Measurements from ENCODE around the gene ZNF165.
A peak's percentile ranks its signal among the peaks of the same experiment; 100 is the strongest.
"Not testable (repeated sequence)": the region's sequence is repeated elsewhere in the genome, so short reads cannot be mapped to it uniquely, and the experiment has no call there.

The ZNF165 gene

DNA sequence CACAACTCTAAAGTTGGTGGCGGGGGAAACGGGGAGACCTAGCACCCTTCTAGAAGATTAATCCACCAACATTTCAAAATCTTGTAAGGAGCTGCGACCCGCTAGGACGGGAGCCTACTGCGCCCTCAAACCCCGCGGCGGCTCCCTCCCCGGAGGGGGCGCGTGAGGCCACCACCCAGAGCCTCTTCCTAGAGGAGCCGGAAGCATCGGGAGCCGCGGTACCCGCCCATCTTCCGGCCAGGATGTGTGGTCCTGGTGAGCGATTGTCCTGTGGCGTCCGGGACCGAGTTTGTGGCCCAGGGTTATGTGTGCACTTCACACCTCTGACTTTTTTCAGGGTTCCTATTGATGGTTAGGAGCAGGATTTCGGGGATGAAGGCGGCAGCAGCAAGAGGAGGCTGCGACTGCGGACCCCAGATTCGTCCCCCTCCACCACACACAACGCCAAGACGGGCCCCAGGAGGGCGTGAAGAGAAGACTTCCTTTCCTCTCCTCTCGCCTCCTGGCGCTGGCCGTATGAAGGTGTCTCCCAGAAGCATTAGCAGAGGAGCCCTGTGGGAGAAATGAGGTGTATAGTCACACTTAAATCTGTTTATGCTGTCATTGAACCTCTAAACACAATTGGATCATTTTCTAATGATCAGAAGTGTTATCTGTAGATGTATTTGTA, 10.7 kb downstream of the ZNF165 start:
- Histone ChIP-seq H3K36me3 (ENCODE audit: control insufficient read depth, insufficient read depth, low read length) (peaks cover 5% of the 10 kb centered on the region), H3K4me1 (ENCODE audit: control insufficient read depth, insufficient read depth, low read length) (no peaks in the 10 kb centered on the region), H3K4me3 (ENCODE audit: low read length) (no peak overlapping the region), H3K9me3 (ENCODE audit: control insufficient read depth, low read length) (peaks cover 4% of the 10 kb centered on the region), H3K9ac (ENCODE audit: low read length) (no peak overlapping the region), H3K27me3 (ENCODE audit: control insufficient read depth, insufficient read depth, low read length) (no peaks in the 10 kb centered on the region)

DNA sequence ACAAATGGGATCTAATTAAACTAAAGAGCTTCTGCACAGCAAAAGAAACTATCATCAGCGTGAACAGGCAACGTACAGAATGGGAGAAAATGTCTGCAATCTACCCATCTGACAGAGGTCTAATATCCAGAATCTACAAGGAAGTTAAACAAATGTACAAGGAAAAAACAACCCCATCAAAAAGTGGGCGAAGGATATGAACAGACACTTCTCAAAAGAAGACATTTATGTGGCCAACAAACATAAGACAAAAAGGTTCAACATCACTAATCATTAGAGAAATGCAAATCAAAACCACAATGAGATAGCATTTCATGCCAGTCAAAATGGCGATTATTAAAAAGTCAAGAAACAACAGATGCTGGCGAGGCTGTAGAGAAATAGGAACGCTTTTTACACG, 21.9 kb downstream of the ZNF165 start:
- H3K4me1 ChIP-seq (ENCODE audit: control insufficient read depth, insufficient read depth, low read length); H3K36me3 ChIP-seq (ENCODE audit: control insufficient read depth, insufficient read depth, low read length); H3K4me3 ChIP-seq (ENCODE audit: low read length); H3K9me3 ChIP-seq (ENCODE audit: control insufficient read depth, low read length); H3K27me3 ChIP-seq (ENCODE audit: control insufficient read depth, insufficient read depth, low read length); H3K9ac ChIP-seq (ENCODE audit: low read length): not testable (repeated sequence)

DNA sequence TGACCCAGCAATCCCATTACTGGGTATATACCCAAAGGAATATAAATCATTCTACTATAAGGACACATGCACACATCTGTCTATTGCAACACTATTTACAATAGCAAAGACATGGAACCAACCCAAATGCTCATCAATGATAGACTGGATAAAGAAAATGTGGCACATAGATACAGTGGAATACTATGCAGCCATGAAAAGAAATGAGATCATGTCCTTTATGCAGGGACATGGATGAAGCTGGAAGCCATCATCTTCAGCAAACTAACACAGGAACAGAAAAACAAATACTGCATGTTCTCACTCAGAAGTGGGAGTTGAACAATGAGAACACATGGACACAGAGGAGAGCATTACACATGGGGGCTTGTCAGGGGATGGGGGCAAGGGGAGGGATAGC, 22.3 kb downstream of the ZNF165 start:
- not testable (repeated sequence) for H3K9ac ChIP-seq (ENCODE audit: low read length); H3K27me3 ChIP-seq (ENCODE audit: control insufficient read depth, insufficient read depth, low read length); H3K4me1 ChIP-seq (ENCODE audit: control insufficient read depth, insufficient read depth, low read length); H3K36me3 ChIP-seq (ENCODE audit: control insufficient read depth, insufficient read depth, low read length); H3K9me3 ChIP-seq (ENCODE audit: control insufficient read depth, low read length); H3K4me3 ChIP-seq (ENCODE audit: low read length)

DNA sequence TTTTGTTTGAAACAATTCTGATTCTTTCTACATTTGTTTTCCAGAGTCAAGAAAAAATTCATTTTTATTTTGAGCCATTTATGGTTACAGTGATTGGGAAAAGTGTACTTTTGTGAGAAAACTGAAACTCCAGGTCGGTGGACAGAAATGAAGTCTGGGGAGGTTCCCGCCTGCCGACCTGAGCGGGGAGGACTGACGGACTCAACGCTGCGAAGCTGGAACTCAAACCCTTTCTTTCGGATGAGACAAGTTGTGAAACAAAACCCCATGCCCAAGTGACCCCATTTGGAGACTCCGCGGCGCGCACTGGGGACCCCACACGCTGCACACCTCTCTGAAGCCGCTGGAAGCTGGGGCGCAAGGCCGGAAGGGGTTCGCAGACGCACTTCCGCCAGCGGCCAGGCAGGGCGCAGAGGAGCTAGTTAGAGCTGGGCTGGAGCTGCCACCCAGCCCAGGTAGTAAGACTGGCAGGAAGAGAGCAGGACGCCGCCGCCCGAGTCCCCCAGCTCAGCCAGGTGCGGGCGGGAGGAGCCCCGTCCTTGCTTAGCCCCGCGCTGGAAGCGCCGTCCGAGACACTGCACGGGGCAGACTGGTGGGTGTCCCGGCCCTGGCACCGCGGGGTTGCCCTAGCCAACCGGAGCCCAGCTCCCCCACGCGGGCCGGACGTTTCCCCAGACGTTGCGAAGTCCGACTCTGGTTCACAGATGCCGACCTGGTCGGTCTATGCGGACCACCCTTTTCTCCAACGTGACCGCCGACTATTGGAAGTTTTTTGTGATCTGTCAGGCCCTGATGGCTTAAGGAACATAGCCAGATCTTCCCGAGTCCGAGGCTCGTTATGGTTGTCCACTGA, 24.2 kb downstream of the ZNF165 start:
- Histone ChIP-seq H3K36me3 (ENCODE audit: control insufficient read depth, insufficient read depth, low read length) (no peaks in the 10 kb centered on the region), H3K27me3 (ENCODE audit: control insufficient read depth, insufficient read depth, low read length) (peaks cover 5% of the 10 kb centered on the region), H3K4me3 (ENCODE audit: low read length) (peak overlapping the region; percentile 72), H3K4me1 (ENCODE audit: control insufficient read depth, insufficient read depth, low read length) (no peaks in the 10 kb centered on the region), H3K9me3 (ENCODE audit: control insufficient read depth, low read length) (no peaks in the 10 kb centered on the region), H3K9ac (ENCODE audit: low read length) (peak overlapping the region; percentile 89)

DNA sequence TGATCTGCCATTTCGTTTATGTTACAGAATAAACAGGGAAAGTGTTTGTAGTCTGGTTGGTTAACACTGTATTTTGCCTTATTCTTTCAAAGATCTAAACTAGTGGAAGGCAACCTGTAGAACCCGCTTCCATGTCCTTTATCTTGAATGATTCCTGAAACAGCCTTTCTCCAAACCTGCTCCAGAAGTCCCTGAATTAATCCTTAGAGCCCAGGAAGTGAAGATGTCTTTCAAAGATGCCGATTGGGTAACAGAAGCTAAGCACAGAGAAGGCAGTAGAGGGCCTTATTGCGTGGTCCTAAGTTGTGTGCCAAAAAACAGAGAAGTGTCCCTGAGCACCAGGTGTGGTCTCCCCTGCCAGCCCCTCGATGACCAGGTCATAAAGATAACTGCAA, 24.9 kb downstream of the ZNF165 start:
- peaks cover 5% of the 10 kb centered on the region for H3K27me3 ChIP-seq (ENCODE audit: control insufficient read depth, insufficient read depth, low read length)
- H3K36me3 ChIP-seq (ENCODE audit: control insufficient read depth, insufficient read depth, low read length) = no peaks in the 10 kb centered on the region
- peak overlapping the region; percentile 89 for H3K9ac ChIP-seq (ENCODE audit: low read length)
- H3K4me3 ChIP-seq (ENCODE audit: low read length) = peak overlapping the region; percentile 72
- no peaks in the 10 kb centered on the region for H3K9me3 ChIP-seq (ENCODE audit: control insufficient read depth, low read length)
- no peaks in the 10 kb centered on the region for H3K4me1 ChIP-seq (ENCODE audit: control insufficient read depth, insufficient read depth, low read length)

DNA sequence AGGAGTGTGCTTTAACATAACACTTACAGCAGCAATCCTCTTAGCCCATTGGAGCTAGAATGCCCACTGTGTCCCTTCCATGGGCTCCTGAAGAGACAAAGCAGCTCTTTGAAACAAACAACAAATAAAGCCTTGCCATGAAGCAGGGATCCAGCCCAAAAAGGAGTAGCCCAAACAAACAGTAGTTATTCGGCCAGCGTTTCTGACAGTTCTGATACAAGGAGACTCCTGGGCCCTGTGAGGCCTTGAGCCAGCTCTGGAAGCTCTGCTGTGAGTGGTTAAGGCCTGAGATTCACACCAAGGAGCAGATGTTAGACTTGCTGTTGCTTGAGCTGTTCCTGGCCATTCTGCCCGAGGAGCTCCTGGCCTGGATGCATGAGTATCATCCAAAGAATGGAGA, 27.1 kb downstream of the ZNF165 start:
- Histone ChIP-seq H3K9ac (ENCODE audit: low read length) (no peak overlapping the region), H3K4me3 (ENCODE audit: low read length) (no peak overlapping the region), H3K4me1 (ENCODE audit: control insufficient read depth, insufficient read depth, low read length) (no peaks in the 10 kb centered on the region), H3K9me3 (ENCODE audit: control insufficient read depth, low read length) (no peaks in the 10 kb centered on the region), H3K27me3 (ENCODE audit: control insufficient read depth, insufficient read depth, low read length) (peaks cover 5% of the 10 kb centered on the region), H3K36me3 (ENCODE audit: control insufficient read depth, insufficient read depth, low read length) (no peaks in the 10 kb centered on the region)

DNA sequence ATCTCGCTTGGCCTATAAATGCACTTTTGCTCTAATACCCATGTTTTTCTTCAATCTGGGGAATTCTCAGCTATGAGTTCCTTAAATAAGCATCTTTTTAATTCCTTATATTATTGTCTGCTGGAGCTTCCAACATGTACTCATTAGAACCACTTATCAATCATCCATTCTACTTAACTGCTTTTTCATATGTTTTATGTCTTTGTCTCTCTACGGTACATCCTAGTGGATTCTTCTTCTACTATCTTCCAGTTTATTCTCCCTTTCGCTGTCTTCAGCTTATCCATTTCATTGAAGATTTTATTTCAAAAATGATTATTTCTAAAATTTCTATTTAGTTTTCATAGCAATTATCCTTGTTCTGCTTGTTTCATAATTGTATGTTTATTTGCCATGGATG, 31.6 kb downstream of the ZNF165 start:
- no peaks in the 10 kb centered on the region for H3K4me1 ChIP-seq (ENCODE audit: control insufficient read depth, insufficient read depth, low read length)
- H3K9me3 ChIP-seq (ENCODE audit: control insufficient read depth, low read length) = no peaks in the 10 kb centered on the region
- H3K36me3 ChIP-seq (ENCODE audit: control insufficient read depth, insufficient read depth, low read length) = no peaks in the 10 kb centered on the region
- no peak overlapping the region for H3K4me3 ChIP-seq (ENCODE audit: low read length)
- H3K27me3 ChIP-seq (ENCODE audit: control insufficient read depth, insufficient read depth, low read length) = peaks cover 5% of the 10 kb centered on the region
- no peak overlapping the region for H3K9ac ChIP-seq (ENCODE audit: low read length)

DNA sequence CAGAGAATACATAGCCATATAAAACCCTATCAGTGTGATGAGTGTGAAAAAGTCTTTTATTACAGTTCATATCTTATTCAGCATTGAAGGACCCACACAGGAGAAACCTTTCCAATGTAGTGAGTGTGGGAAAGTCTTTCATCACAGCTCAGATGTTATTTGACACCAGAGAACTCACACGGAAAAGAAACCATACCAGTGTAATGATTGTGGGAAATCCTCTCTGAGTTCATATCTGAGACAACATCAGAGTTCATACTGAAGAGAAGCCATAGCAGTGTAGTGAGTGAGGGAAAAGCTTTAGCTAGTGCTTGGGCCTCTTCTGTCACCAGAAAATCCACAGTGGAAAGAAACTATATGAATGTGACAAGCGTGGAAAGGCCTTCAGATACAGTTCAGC, 35.4 kb downstream of the ZNF165 start:
- no peaks in the 10 kb centered on the region for H3K27me3 ChIP-seq (ENCODE audit: control insufficient read depth, insufficient read depth, low read length)
- no peak overlapping the region for H3K4me3 ChIP-seq (ENCODE audit: low read length)
- no peaks in the 10 kb centered on the region for H3K9me3 ChIP-seq (ENCODE audit: control insufficient read depth, low read length)
- H3K36me3 ChIP-seq (ENCODE audit: control insufficient read depth, insufficient read depth, low read length) = no peaks in the 10 kb centered on the region
- no peak overlapping the region for H3K9ac ChIP-seq (ENCODE audit: low read length)
- no peaks in the 10 kb centered on the region for H3K4me1 ChIP-seq (ENCODE audit: control insufficient read depth, insufficient read depth, low read length)

DNA sequence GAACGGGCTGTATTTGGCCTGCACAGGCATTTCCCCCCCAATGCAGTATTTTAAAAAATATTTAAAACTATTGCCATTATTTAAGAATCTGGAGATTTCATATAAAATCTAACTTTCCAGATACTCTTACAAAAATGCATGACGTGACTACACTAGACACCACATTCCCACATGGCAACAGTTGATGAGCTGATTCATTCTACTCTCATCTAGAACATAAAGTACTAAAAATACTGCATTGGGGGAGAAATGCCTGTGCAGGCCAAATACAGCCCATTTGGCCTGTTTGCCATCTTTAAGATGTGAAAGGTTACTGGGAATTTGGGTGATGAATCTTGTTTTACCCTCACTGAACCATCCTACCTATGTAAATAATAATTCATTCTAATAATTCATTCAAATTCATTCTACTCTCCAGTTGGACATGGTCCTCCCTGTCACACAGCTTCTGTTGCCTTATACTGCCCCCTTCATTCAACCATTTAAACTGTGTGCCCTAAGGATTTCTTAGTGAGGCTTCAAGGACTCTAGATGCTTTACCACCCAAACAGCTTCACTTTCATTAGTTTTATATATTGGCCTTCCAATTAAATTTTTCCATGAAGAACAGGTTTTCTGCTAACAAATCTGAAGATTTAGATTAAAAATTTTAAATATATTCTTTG, 37.1 kb downstream of the ZNF165 start:
- no peaks in the 10 kb centered on the region for H3K36me3 ChIP-seq (ENCODE audit: control insufficient read depth, insufficient read depth, low read length)
- H3K4me1 ChIP-seq (ENCODE audit: control insufficient read depth, insufficient read depth, low read length) = no peaks in the 10 kb centered on the region
- no peak overlapping the region for H3K4me3 ChIP-seq (ENCODE audit: low read length)
- H3K9ac ChIP-seq (ENCODE audit: low read length) = no peak overlapping the region
- no peaks in the 10 kb centered on the region for H3K9me3 ChIP-seq (ENCODE audit: control insufficient read depth, low read length)
- H3K27me3 ChIP-seq (ENCODE audit: control insufficient read depth, insufficient read depth, low read length) = no peaks in the 10 kb centered on the region

DNA sequence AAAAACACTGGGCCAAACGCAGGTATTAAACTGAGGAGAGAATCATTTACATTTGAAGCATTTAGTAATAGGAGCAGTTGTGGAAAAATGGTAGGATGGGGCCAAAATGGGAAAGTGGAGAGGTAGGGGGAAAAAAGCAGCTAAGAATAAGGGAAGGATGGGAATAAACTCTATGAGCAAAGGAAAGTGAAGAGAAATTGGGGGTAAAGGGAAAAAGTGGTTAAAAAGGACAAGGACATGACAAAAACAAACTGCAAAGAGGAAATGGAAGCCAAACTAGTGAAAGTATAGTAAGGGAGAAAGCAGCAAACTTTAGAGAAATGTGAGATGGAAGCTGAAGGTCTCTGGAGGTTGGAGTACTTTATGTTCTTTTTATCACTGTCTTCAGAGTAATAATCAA, 37.8 kb downstream of the ZNF165 start:
- Histone ChIP-seq H3K9me3 (ENCODE audit: control insufficient read depth, low read length) (no peaks in the 10 kb centered on the region), H3K4me1 (ENCODE audit: control insufficient read depth, insufficient read depth, low read length) (no peaks in the 10 kb centered on the region), H3K9ac (ENCODE audit: low read length) (no peak overlapping the region), H3K4me3 (ENCODE audit: low read length) (no peak overlapping the region), H3K36me3 (ENCODE audit: control insufficient read depth, insufficient read depth, low read length) (no peaks in the 10 kb centered on the region), H3K27me3 (ENCODE audit: control insufficient read depth, insufficient read depth, low read length) (no peaks in the 10 kb centered on the region)

DNA sequence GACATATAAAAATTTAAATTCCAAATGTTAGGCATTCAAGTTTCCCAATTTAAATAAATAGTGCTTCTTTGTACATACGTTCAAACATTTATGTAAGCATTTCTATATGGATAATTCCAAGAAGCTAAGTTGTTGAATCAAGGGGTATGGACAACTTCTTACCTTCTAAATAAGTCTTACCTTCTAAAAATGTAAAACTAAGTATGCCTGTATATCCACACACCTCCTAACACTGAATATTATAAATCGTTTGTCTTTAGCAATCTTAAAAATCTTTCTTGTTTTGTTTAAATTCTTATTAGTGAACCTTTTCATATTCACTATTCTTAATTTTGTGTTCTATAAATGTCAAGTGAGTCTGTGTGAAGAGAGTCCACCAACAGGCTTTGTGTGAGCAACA, 41.5 kb downstream of the ZNF165 start:
- Histone ChIP-seq H3K9ac (ENCODE audit: low read length) (no peak overlapping the region), H3K9me3 (ENCODE audit: control insufficient read depth, low read length) (no peaks in the 10 kb centered on the region), H3K4me3 (ENCODE audit: low read length) (no peak overlapping the region), H3K27me3 (ENCODE audit: control insufficient read depth, insufficient read depth, low read length) (no peaks in the 10 kb centered on the region), H3K4me1 (ENCODE audit: control insufficient read depth, insufficient read depth, low read length) (no peaks in the 10 kb centered on the region), H3K36me3 (ENCODE audit: control insufficient read depth, insufficient read depth, low read length) (no peaks in the 10 kb centered on the region)

DNA sequence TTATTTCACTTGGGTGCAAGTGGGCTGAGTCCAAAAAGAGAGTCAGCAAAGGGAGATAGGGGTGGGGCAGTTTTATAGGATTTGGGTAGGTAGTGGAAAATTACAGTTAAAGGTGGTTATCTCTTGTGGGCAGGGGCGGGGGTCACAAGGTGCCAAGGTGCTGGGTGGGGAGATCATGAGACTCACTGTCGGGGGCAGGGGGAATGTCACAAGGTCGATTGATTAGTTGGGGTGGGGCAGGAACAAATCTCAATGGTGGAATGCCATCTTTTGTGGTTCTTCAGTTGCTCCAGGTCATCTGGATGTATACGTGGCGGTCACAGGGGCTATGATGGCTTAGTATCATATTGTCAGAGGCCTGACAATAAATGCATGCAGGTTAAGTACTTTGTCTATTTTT, 41.9 kb downstream of the ZNF165 start:
- not testable (repeated sequence) for H3K9ac ChIP-seq (ENCODE audit: low read length); H3K27me3 ChIP-seq (ENCODE audit: control insufficient read depth, insufficient read depth, low read length); H3K4me3 ChIP-seq (ENCODE audit: low read length); H3K9me3 ChIP-seq (ENCODE audit: control insufficient read depth, low read length); H3K4me1 ChIP-seq (ENCODE audit: control insufficient read depth, insufficient read depth, low read length); H3K36me3 ChIP-seq (ENCODE audit: control insufficient read depth, insufficient read depth, low read length)

All from mucosa of stomach (tissue), 1 donor.